ENCODE results near the gene SIGLEC6.
A peak's percentile ranks its signal among the peaks of the same experiment; 100 is the strongest.

The SIGLEC6 gene

DNA sequence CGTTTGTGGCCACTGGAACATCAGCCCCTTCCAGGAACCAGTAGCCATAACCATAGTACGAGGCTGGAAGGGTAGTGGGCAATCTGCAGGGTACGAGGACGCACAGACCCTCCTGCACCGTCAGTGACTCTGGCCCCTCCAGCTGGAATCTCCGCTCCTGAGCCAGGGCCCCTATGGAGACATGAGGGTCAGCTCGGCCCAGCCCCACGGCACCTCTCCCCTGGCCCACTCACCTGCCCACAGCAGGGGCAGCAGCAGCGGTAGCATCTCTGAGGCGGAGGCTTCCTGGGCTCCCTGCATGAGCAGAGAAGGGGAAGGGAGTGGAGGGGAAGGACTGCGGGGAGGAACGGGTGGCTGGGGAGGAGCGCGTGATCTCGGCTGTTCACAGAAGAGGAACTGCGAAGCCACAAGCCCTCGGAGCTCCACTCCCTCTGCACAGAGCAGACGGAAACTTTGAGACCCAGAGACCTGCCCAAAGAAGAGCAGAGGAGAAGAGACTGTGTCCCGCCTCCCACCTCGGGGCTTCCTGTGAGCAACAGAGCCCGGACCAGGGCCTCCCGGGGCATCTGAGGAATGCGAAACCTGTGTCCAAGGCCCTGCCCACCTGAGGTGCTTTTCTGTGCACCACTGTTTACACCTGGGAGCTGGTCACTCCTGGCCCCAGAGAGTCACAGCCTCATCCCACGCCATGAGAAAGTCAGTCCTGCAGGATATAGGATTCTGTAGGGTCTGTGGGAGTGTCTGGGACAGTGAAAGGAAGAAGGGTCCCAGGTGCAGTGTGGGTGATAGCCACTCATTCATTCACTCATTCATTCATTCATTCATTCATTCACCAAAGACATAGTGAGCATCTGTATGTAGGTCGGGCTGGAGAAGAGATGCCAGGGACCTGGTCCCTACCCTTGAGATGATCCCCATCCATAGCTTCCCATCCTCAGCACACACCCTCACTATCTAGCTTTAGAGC, at the start of gene SIGLEC6:
Gene SIGLEC6, minus strand, starts transcription at position 322 of the 967 bp plus-strand sequence. Its CDS starts 22 bp downstream, at position 300.
- DNase-seq = no peak

- no peak for DNase-seq
Measured at GRCh38 chr19:51576850-51577249, 45.4 kb upstream of the SIGLEC6 start.

GRCh38 chr19:51573331-51573730, 41.9 kb upstream of the SIGLEC6 start:
- no peak for DNase-seq

DNA sequence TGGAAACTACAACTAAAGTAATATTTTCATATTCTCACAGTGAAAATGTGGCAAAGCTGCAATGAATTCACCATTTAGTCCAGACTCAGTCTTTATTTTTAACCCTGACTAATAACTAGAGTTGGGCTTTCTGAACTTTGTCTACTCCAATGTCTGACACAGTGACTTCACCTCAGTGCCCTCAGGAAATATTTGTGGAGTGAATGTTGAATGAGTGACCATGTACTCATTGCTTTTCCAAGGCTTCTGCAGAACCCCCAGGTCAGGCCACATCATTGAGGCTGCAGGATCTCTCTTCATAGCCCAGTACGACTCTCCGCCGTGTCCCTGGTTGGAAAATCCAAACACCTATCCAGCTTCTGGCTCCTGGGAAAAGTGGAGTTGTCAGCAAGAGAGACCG, 41.4 kb upstream of the SIGLEC6 start:
- DNase-seq = no peak

GRCh38 chr19:51572410-51572809, 40.9 kb upstream of the SIGLEC6 start:
- no peak for DNase-seq

- DNase-seq = no peak
Measured at GRCh38 chr19:51571599-51571998, 40.1 kb upstream of the SIGLEC6 start.

DNA sequence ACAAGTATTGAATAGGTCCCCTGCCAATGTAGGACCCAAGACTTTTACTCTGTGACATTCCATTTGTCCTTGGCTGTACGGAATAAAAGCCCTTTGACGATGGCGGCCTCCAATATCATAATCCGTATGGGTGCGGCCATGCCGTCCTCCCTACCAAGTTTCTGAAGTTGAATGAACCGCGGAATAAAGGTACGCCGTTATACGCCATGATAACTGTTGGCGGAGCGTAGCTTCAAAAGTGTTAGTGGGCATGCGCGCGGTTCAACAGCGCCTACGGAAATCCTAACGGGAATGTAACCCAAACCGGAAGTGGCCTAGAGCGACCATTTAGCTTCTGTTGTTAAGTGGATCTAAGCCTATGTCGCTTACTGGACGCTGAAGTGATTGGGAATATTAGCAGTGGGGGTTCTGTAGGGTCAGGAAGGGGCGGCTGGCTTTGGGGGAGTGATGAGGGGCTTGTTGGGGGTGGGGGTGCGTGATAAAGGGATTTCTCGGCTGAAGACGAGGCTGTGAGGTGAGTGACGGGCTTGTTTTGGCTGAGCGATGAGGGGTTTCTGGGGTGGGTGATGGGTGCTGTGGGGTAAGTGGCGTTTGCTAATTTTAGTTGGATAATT, 39.6 kb upstream of the SIGLEC6 start, which contains the start of gene ZNF175:
Gene ZNF175, plus strand, starts transcription at position 322 of the 614 bp plus-strand sequence. CDS start 2,047 bp downstream, outside the sequence.
- DNase-seq = peak; percentile 90

- DNase-seq = no peak
Measured at GRCh38 chr19:51568456-51568855, 37.0 kb upstream of the SIGLEC6 start.

DNA sequence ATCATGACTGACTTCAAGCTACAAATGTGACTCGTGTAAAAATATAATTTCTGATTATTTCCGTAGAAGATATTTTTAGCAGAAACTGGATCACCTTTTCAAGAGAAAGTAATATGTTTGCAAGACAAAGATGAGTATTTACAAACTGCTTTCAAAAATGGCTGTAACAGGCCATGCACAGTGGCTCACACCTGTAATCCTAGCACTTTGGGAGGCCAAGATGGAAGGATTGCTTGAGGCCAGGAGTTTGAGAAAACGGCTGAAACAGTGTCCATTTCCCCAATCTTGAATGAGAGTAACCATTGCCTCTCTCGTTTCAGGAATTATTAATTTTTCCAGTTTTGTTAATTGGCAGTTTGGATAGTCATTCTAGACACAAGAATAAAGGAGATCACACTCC, 36.1 kb upstream of the SIGLEC6 start:
- no peak for DNase-seq

GRCh38 chr19:51566489-51567100, 35.1 kb upstream of the SIGLEC6 start:
- DNase-seq = no peak

DNA sequence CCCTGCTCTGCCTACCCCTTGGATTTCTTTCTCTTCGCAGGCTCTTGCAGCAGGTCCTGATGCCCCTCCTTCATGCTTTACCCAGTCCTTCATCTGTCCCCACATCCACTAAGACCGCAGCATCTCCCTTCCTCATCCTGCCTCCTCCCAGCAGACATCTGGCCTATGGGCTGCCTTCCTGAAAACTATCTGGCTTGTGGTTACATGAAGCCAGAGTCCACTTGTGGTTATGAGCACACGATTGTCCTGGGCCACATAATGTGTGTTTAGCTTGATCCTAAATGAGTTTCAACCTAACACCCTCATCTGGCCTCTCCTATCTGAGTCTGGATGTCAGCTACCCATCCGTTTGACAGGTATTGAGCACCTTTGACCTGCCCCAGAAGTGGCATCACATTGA, 34.1 kb upstream of the SIGLEC6 start:
- no peak for DNase-seq

DNA sequence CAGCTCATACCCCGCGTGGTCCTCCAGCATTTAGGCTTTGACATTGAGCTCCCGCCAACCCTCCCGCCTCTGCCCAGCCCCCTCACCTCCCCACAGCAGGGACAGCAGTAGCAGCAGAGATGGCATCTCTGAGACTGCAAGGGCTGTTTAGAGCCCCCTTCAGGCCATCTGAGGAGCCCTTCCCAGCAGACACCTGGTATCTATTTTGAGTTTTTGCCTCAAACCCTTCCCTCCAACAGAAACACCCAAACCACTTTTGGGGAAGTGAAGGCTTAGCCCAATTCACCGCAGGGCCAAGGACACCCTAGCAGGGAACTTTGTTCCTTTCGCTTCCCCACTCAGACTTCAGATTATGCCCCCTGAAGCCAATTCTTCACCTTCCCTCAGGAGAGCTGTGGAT, 33.3 kb upstream of the SIGLEC6 start:
- no peak for DNase-seq

DNA sequence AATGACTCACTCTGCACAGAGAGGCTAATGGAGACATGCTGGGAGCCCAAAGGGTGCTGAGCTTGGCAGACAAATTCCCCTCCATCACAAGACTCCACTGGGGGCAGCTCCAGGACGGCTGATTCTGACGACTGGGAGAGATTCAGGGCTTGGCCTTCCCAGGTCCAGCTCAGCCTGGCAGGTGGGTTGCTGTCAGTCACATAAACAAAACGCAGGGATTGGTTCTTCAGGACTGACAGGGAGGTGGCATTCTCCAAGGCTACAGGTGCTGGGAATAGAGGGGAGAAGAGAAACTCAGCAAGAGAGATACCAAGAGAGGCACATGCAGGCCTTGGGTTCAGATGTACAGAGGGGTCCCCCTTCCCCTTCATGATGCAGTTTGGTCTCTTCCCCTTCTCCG, 28.9 kb upstream of the SIGLEC6 start:
- DNase-seq = no peak

- DNase-seq = no peak
Measured at GRCh38 chr19:51559240-51559639, 27.8 kb upstream of the SIGLEC6 start.

DNA sequence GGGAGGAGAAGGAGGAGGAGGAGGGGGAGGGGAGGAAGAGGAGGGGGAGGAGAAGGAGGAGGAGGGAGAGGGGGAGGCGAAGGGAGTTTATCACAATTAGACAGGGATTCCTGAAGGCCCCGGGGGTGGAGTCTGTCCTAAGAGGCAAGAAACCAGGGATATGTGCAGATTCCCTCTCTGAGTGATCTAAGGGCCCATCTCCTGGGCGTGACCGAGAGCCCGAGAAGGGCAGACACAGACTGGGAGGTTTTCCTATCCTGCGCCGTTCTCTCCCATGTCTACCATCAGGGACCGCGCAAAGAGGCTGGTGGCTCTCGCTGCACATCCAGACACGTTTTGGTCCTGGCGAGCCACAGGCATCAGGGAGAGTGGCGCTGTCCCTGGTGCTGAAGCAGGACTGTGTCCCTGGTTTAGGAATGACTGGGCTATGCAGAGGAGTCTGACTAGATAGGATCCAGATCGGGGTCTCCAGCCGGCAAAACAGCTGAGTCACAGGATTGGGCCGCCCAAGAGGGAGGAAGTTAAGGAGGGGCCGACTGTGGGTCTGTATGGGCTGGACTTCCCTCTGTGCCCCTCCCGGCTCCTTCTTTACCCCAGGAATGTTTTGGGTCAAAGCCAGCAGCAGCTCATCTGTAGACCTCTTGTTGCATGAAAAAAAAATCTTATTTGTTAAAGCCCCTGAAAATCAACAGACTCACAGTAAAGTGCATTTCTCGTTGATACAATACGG, 21.7 kb upstream of the SIGLEC6 start:
- peak; percentile 38 for DNase-seq

GRCh38 chr19:51552608-51552995, 21.1 kb upstream of the SIGLEC6 start:
- DNase-seq = no peak

GRCh38 chr19:51551673-51552432, 20.4 kb upstream of the SIGLEC6 start:
- no peak for DNase-seq

DNA sequence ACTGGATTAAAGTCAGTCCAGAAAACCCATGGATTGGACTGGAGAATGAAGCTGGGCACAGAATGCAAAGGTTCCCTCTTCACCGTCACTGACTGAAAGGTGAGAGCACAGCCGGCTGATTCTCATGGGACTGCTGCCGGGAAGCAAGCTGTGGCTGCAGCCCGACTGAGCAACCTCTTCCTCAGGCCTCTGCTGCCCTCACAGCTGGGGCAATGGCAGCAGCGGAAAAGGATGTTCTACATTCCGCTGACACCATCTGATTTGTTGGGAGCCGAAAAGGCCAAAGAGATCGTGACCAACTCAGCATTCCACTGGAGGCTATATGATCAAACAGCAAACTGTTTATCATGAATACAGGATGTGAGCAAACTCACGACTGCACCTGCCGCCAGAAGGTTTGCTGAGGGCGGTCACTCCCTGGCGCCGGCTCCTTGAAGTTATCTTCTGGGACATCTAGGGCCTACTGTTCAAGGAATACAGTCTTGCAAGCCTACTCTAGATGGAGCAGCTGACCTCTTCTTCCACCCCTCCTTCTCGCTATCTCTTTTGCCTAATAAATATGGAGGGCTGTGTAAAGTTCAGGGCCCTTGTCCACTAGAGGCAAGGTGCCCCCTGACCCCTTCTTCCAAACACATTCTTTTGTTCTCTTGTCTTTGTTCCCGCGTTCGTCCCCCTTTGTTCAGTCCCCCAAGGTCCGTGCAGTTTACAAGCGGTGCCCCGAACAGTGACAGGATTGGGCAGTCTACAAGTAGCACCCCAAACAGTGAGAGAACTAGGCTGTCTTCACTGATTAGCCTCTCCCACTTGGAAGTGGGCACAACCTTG, 19.6 kb upstream of the SIGLEC6 start:
- no peak for DNase-seq

- DNase-seq = no peak
Measured at GRCh38 chr19:51549533-51550324, 18.3 kb upstream of the SIGLEC6 start.

DNA sequence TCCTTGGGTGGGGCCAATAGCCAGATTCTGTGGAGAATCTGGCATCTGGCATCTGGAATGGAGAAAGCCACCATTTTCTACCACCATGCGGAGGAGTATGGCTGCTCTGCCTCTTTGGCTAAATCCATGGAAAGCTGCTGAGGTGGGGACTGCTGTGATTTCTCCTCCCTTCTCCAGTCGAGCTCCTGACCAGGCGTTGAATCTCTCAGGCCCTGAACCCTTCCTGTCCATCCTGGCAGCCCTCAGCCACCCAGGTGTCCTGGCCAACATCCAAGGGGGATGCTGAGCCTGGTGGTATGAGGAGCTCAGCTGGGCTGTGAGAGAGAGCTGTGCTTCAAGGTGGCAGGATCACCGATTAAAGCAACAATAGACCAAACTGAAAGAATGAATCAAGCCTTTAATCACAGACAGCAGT, 17.4 kb upstream of the SIGLEC6 start:
- DNase-seq = no peak

All from activated naive CD4-positive, alpha-beta T cell treated with Interleukin-2 at 50 U/mL for 16 hours (primary cell).